Activated naive CD8-positive, alpha-beta T cell treated with anti-CD3 and anti-CD28 coated beads for 36 hours (primary cell): ENCODE data around the gene MLYCD. TPM values are rescaled to one million over a fixed set of nuclear protein-coding genes. Genes with fewer than 3 reads are reported as not detected.
"Not testable (repeated sequence)": the region's sequence is repeated elsewhere in the genome, so short reads cannot be mapped to it uniquely, and the experiment has no call there.

Experiments used
- DNase-seq: peaks from one replicate; pipeline ENCODE4 v3.0.0; 2021
- H3K27ac Mint-ChIP-seq: one replicate; pipeline ENCODE4 v1.8.0; 2022; ENCODE audit warnings: mild to moderate bottlenecking, moderate library complexity, mixed read lengths
- H3K27me3 Mint-ChIP-seq: one replicate; pipeline ENCODE4 v1.8.0; 2022; ENCODE audit warnings: mild to moderate bottlenecking, mixed read lengths
- H3K36me3 Mint-ChIP-seq: one replicate; pipeline ENCODE4 v1.8.0; 2021; ENCODE audit warnings: mild to moderate bottlenecking, mixed read lengths
- H3K4me1 Mint-ChIP-seq: one replicate; pipeline ENCODE4 v1.8.0; 2021; ENCODE audit warnings: mixed read lengths
- H3K4me3 Mint-ChIP-seq: one replicate; pipeline ENCODE4 v1.8.0; 2022; ENCODE audit warnings: mild to moderate bottlenecking, moderate library complexity, mixed read lengths
- H3K9me3 Mint-ChIP-seq: one replicate; pipeline ENCODE4 v1.8.0; 2022; ENCODE audit warnings: mixed read lengths
- total RNA-seq, 2 experiments: library from RNA; stranded (reverse); gene quantifications; one replicate each; pipeline ENCODE4 v1.2.3, GENCODE V29; 2021

Gene MLYCD
- total RNA-seq, 2 experiments from 2014 or later, result 2.4 TPM

- Mint-ChIP-seq H3K27ac (no peak overlapping the region), H3K4me1 (peaks cover 6% of the 10 kb centered on the region), H3K27me3 (no peaks in the 10 kb centered on the region), H3K36me3 (no peaks in the 10 kb centered on the region), H3K4me3 (no peak overlapping the region), H3K9me3 (no peaks in the 10 kb centered on the region)
- DNase-seq, result no peak
These were observed 39.3 kb downstream of the MLYCD start for GRCh38 chr16:83937922-83938885.

GRCh38 chr16:83939266-83939855 is 40.4 kb downstream of the MLYCD start:
- Mint-ChIP-seq H3K9me3 (no peaks in the 10 kb centered on the region), H3K27ac (no peak overlapping the region), H3K27me3 (no peaks in the 10 kb centered on the region)

GRCh38 chr16:83940119-83940518 is 41.2 kb downstream of the MLYCD start:
- DNase-seq, result no peak
- H3K27me3 Mint-ChIP-seq, result no peaks in the 10 kb centered on the region

More at GRCh38 chr16:83939266-83939855, 40.4 kb downstream of the MLYCD start:
- Mint-ChIP-seq H3K4me3 (no peak overlapping the region), H3K36me3 (no peaks in the 10 kb centered on the region), H3K4me1 (peaks cover 6% of the 10 kb centered on the region)
- DNase-seq, result no peak

GRCh38 chr16:83940630-83941378 is 41.9 kb downstream of the MLYCD start:
- Mint-ChIP-seq H3K4me3 (no peak overlapping the region), H3K9me3 (no peaks in the 10 kb centered on the region), H3K36me3 (no peaks in the 10 kb centered on the region), H3K27ac (no peak overlapping the region), H3K27me3 (no peaks in the 10 kb centered on the region), H3K4me1 (peaks cover 6% of the 10 kb centered on the region)
- DNase-seq, result no peak

More at GRCh38 chr16:83940119-83940518, 41.2 kb downstream of the MLYCD start:
- H3K4me3 Mint-ChIP-seq, result no peak overlapping the region
- no peak overlapping the region for H3K27ac Mint-ChIP-seq
- H3K36me3 Mint-ChIP-seq, result no peaks in the 10 kb centered on the region
- no peaks in the 10 kb centered on the region for H3K9me3 Mint-ChIP-seq
- peaks cover 6% of the 10 kb centered on the region for H3K4me1 Mint-ChIP-seq

GRCh38 chr16:83941546-83941945 is 42.6 kb downstream of the MLYCD start:
- not testable (repeated sequence) for H3K27ac Mint-ChIP-seq, H3K9me3 Mint-ChIP-seq, DNase-seq, H3K36me3 Mint-ChIP-seq, H3K27me3 Mint-ChIP-seq, H3K4me1 Mint-ChIP-seq, H3K4me3 Mint-ChIP-seq

- Mint-ChIP-seq H3K9me3 (no peaks in the 10 kb centered on the region), H3K36me3 (no peaks in the 10 kb centered on the region), H3K4me1 (peaks cover 6% of the 10 kb centered on the region), H3K4me3 (no peak overlapping the region), H3K27me3 (no peaks in the 10 kb centered on the region), H3K27ac (no peak overlapping the region)
- DNase-seq, result no peak
These were observed 43.2 kb downstream of the MLYCD start for GRCh38 chr16:83942074-83942473.

GRCh38 chr16:83942815-83943515 is 44.0 kb downstream of the MLYCD start:
- Mint-ChIP-seq H3K4me1 (peaks cover 6% of the 10 kb centered on the region), H3K27ac (no peak overlapping the region), H3K36me3 (no peaks in the 10 kb centered on the region), H3K9me3 (no peaks in the 10 kb centered on the region), H3K27me3 (no peaks in the 10 kb centered on the region), H3K4me3 (no peak overlapping the region)
- no peak for DNase-seq

- DNase-seq, result no peak
- peaks cover 6% of the 10 kb centered on the region for H3K4me1 Mint-ChIP-seq
These were observed 44.7 kb downstream of the MLYCD start for GRCh38 chr16:83943516-83944050.

GRCh38 chr16:83945587-83945986 is 46.7 kb downstream of the MLYCD start:
- Mint-ChIP-seq H3K4me3 (no peak overlapping the region), H3K27ac (no peak overlapping the region), H3K27me3 (no peaks in the 10 kb centered on the region), H3K36me3 (no peaks in the 10 kb centered on the region), H3K4me1 (no peaks in the 10 kb centered on the region), H3K9me3 (no peaks in the 10 kb centered on the region)
- no peak for DNase-seq

More at GRCh38 chr16:83943516-83944050, 44.7 kb downstream of the MLYCD start:
- Mint-ChIP-seq H3K4me3 (no peak overlapping the region), H3K27me3 (no peaks in the 10 kb centered on the region), H3K9me3 (no peaks in the 10 kb centered on the region), H3K36me3 (no peaks in the 10 kb centered on the region), H3K27ac (no peak overlapping the region)

- DNase-seq, result no peak
- H3K27ac Mint-ChIP-seq, result no peak overlapping the region
- H3K4me1 Mint-ChIP-seq, result no peaks in the 10 kb centered on the region
- H3K27me3 Mint-ChIP-seq, result no peaks in the 10 kb centered on the region
- H3K36me3 Mint-ChIP-seq, result no peaks in the 10 kb centered on the region
- no peaks in the 10 kb centered on the region for H3K9me3 Mint-ChIP-seq
- H3K4me3 Mint-ChIP-seq, result no peak overlapping the region
These were observed 47.4 kb downstream of the MLYCD start for GRCh38 chr16:83946154-83946780.

GRCh38 chr16:83946781-83947566 is 48.1 kb downstream of the MLYCD start:
- DNase-seq, result no peak

GRCh38 chr16:83947642-83948234 is 48.8 kb downstream of the MLYCD start:
- DNase-seq, result no peak
- H3K27ac Mint-ChIP-seq, result no peak overlapping the region
- no peaks in the 10 kb centered on the region for H3K36me3 Mint-ChIP-seq
- H3K4me3 Mint-ChIP-seq, result no peak overlapping the region
- H3K27me3 Mint-ChIP-seq, result no peaks in the 10 kb centered on the region
- peaks cover 5% of the 10 kb centered on the region for H3K4me1 Mint-ChIP-seq
- no peaks in the 10 kb centered on the region for H3K9me3 Mint-ChIP-seq

More at GRCh38 chr16:83946781-83947566, 48.1 kb downstream of the MLYCD start:
- no peak overlapping the region for H3K27ac Mint-ChIP-seq
- no peaks in the 10 kb centered on the region for H3K9me3 Mint-ChIP-seq
- no peak overlapping the region for H3K4me3 Mint-ChIP-seq
- H3K36me3 Mint-ChIP-seq, result no peaks in the 10 kb centered on the region
- H3K27me3 Mint-ChIP-seq, result no peaks in the 10 kb centered on the region
- H3K4me1 Mint-ChIP-seq, result no peaks in the 10 kb centered on the region
